A549 (cell line): ENCODE data around the gene MAGEA1.

Experiments
- BHLHE40 ChIP-seq: IDR thresholded peaks from 2 replicates; pipeline ENCODE4 v1.6.1; 2012; ENCODE audit warnings: low read depth, low read length, inconsistent platforms
- HDAC2 ChIP-seq: fragments of 200-600 bp; sonication (generic); IDR thresholded peaks from 2 replicates; pipeline ENCODE4 v1.6.1; 2016
- HEYL ChIP-seq: fragments of 250-450 bp; sonication (Bioruptor Pico); IDR thresholded peaks from 2 replicates; pipeline ENCODE4 v1.8.0; 2021; ENCODE audit warnings: mild to moderate bottlenecking, moderate library complexity
- MYC ChIP-seq: IDR thresholded peaks from 2 replicates; pipeline ENCODE4 v1.6.1; 2012; ENCODE audit warnings: mild to moderate bottlenecking, inconsistent platforms, low read length, improper control_type of control experiment, borderline replicate concordance
- NR3C1 ChIP-seq: fragments of >200 bp; sonication (Bioruptor Twin); formaldehyde crosslinking; IDR thresholded peaks from 3 replicates; pipeline ENCODE4 v1.6.1; 2017
- POLR2A ChIP-seq: IDR thresholded peaks from 2 replicates; pipeline ENCODE4 v1.6.1; 2012; ENCODE audit warnings: mild to moderate bottlenecking, low read length
- RAD21 ChIP-seq, 2 experiments: fragments of >200 bp in 1 of 2; sonication (Bioruptor Twin) in 1 of 2; formaldehyde crosslinking in 1 of 2; IDR thresholded peaks in 1 of 2; conservative IDR thresholded peaks in 1 of 2; 2 replicates in 1 of 2; 3 replicates in 1 of 2; pipeline ENCODE4 v1.6.1; 2012 to 2018; ENCODE audit warnings: inconsistent platforms in 1 of 2
- ZC3H11A ChIP-seq: fragments of 450-650 bp; IDR thresholded peaks from 2 replicates; pipeline ENCODE4 v1.6.1; 2014; ENCODE audit warnings: antibody characterized with exemption, mild to moderate bottlenecking
- ZNF302 ChIP-seq: fragments of 250-450 bp; sonication (Bioruptor Pico); IDR thresholded peaks from 2 replicates; pipeline ENCODE4 v1.9.0; 2021; ENCODE audit warnings: inconsistent platforms, mild to moderate bottlenecking, moderate library complexity
- TF ChIP-seq, protein P1 (sequence below): fragments of 250-450 bp; sonication (Bioruptor Pico); IDR thresholded peaks from 2 replicates; pipeline ENCODE4 v1.5.0; 2021; ENCODE audit warnings: mild to moderate bottlenecking, moderate library complexity, borderline replicate concordance
- TF ChIP-seq, protein P2 (sequence below): fragments of >200 bp; sonication (Bioruptor Twin); formaldehyde crosslinking; IDR thresholded peaks from 3 replicates; pipeline ENCODE4 v1.5.1; 2016
- TF ChIP-seq, protein P3 (sequence below): IDR thresholded peaks from 2 replicates; pipeline ENCODE4 v1.6.1; 2012; ENCODE audit warnings: low read depth, borderline replicate concordance
- TF ChIP-seq, protein P4 (sequence below): fragments of 200-600 bp; sonication (generic); IDR thresholded peaks from 2 replicates; pipeline ENCODE4 v1.6.1; 2016; ENCODE audit warnings: antibody characterized with exemption, mild to moderate bottlenecking, moderate library complexity

DNA sequence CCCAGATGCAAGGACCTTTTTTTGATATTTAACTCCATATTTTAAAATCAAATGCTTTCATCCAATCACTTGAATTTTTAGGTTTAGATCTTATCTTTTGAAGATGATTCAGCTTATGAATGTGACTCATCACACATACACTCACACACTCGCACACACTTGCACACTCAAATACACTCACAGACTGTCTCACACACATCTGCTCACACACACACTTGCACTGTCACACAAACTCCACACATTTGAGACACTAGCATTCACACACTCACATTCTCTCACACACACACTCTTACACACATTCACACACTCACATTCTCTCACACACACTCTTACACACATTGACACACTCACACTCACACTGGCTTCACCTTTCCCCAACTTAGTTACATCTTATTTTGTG lies 37.8 kb downstream of the MAGEA1 start:
- TF ChIP-seq RAD21 (conservative IDR thresholded peaks at IDR 0.05 in 1 of 2, IDR thresholded peaks at IDR 0.05 in 1 of 2) (no peak), ZNF302 (no peak), HEYL (CRISPR knock-in tag) (no peak), POLR2A (no peak), NR3C1 (no peak), HDAC2 (no peak), BHLHE40 (no peak), ZC3H11A (no peak), MYC (no peak)
- TF ChIP-seq, protein P1, sequence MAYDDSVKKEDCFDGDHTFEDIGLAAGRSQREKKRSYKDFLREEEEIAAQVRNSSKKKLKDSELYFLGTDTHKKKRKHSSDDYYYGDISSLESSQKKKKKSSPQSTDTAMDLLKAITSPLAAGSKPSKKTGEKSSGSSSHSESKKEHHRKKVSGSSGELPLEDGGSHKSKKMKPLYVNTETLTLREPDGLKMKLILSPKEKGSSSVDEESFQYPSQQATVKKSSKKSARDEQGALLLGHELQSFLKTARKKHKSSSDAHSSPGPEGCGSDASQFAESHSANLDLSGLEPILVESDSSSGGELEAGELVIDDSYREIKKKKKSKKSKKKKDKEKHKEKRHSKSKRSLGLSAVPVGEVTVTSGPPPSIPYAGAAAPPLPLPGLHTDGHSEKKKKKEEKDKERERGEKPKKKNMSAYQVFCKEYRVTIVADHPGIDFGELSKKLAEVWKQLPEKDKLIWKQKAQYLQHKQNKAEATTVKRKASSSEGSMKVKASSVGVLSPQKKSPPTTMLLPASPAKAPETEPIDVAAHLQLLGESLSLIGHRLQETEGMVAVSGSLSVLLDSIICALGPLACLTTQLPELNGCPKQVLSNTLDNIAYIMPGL (CRISPR knock-in tag): no peak
- TF ChIP-seq, protein P2, sequence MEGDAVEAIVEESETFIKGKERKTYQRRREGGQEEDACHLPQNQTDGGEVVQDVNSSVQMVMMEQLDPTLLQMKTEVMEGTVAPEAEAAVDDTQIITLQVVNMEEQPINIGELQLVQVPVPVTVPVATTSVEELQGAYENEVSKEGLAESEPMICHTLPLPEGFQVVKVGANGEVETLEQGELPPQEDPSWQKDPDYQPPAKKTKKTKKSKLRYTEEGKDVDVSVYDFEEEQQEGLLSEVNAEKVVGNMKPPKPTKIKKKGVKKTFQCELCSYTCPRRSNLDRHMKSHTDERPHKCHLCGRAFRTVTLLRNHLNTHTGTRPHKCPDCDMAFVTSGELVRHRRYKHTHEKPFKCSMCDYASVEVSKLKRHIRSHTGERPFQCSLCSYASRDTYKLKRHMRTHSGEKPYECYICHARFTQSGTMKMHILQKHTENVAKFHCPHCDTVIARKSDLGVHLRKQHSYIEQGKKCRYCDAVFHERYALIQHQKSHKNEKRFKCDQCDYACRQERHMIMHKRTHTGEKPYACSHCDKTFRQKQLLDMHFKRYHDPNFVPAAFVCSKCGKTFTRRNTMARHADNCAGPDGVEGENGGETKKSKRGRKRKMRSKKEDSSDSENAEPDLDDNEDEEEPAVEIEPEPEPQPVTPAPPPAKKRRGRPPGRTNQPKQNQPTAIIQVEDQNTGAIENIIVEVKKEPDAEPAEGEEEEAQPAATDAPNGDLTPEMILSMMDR: no peak
- TF ChIP-seq, protein P3, sequence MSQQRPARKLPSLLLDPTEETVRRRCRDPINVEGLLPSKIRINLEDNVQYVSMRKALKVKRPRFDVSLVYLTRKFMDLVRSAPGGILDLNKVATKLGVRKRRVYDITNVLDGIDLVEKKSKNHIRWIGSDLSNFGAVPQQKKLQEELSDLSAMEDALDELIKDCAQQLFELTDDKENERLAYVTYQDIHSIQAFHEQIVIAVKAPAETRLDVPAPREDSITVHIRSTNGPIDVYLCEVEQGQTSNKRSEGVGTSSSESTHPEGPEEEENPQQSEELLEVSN: no peak
- TF ChIP-seq, protein P4, sequence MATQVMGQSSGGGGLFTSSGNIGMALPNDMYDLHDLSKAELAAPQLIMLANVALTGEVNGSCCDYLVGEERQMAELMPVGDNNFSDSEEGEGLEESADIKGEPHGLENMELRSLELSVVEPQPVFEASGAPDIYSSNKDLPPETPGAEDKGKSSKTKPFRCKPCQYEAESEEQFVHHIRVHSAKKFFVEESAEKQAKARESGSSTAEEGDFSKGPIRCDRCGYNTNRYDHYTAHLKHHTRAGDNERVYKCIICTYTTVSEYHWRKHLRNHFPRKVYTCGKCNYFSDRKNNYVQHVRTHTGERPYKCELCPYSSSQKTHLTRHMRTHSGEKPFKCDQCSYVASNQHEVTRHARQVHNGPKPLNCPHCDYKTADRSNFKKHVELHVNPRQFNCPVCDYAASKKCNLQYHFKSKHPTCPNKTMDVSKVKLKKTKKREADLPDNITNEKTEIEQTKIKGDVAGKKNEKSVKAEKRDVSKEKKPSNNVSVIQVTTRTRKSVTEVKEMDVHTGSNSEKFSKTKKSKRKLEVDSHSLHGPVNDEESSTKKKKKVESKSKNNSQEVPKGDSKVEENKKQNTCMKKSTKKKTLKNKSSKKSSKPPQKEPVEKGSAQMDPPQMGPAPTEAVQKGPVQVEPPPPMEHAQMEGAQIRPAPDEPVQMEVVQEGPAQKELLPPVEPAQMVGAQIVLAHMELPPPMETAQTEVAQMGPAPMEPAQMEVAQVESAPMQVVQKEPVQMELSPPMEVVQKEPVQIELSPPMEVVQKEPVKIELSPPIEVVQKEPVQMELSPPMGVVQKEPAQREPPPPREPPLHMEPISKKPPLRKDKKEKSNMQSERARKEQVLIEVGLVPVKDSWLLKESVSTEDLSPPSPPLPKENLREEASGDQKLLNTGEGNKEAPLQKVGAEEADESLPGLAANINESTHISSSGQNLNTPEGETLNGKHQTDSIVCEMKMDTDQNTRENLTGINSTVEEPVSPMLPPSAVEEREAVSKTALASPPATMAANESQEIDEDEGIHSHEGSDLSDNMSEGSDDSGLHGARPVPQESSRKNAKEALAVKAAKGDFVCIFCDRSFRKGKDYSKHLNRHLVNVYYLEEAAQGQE: no peak
